HG03442 (cell line): ENCODE data around the gene ZNF747.

ENCODE experiments used
- ATAC-seq: cut with Tn5 transposase; IDR thresholded peaks from one replicate; pipeline ENCODE4 v1.9.1; 2021; ENCODE audit warnings: mild to moderate bottlenecking, moderate library complexity; ENCODE audit not compliant: unreplicated experiment

The ZNF747 gene

GRCh38 chr16:30534368-30535105, at the start of gene ZNF747:
Gene ZNF747, minus strand, starts transcription at chr16:30534858. Its CDS starts 179 bp downstream, at chr16:30534679.
- ATAC-seq, result peak; percentile 60

- ATAC-seq, result no peak
Observed at GRCh38 chr16:30582611-30583340, 48.1 kb upstream of the ZNF747 start.

- no peak for ATAC-seq
Observed at GRCh38 chr16:30581457-30581856, 46.8 kb upstream of the ZNF747 start.

- ATAC-seq, result no peak
Observed at GRCh38 chr16:30574678-30575077, 40.0 kb upstream of the ZNF747 start.

GRCh38 chr16:30571445-30572322, 37.0 kb upstream of the ZNF747 start, which contains the start of gene ZNF688:
Gene ZNF688, minus strand, starts transcription at chr16:30571714. Its CDS starts 85 bp downstream, at chr16:30571629.
- ATAC-seq, result peak; percentile 64

- peak; percentile 2 for ATAC-seq
Observed at GRCh38 chr16:30570636-30571444, 36.2 kb upstream of the ZNF747 start.

GRCh38 chr16:30569746-30570635, 35.3 kb upstream of the ZNF747 start:
- ATAC-seq, result no peak

- ATAC-seq, result no peak
Observed at GRCh38 chr16:30569281-30569680, 34.6 kb upstream of the ZNF747 start.

GRCh38 chr16:30567991-30568638, 33.5 kb upstream of the ZNF747 start:
- ATAC-seq, result no peak

- ATAC-seq, result no peak
Observed at GRCh38 chr16:30567160-30567990, 32.7 kb upstream of the ZNF747 start.

GRCh38 chr16:30566531-30566930, 31.9 kb upstream of the ZNF747 start:
- no peak for ATAC-seq

GRCh38 chr16:30565984-30566383, 31.3 kb upstream of the ZNF747 start:
- no peak for ATAC-seq

GRCh38 chr16:30565526-30565925, 30.9 kb upstream of the ZNF747 start:
- ATAC-seq, result no peak

GRCh38 chr16:30562021-30562420, 27.4 kb upstream of the ZNF747 start:
- ATAC-seq, result no peak

- ATAC-seq, result no peak
Observed at GRCh38 chr16:30561089-30561816, 26.6 kb upstream of the ZNF747 start.

- ATAC-seq, result no peak
Observed at GRCh38 chr16:30559690-30560089, 25.0 kb upstream of the ZNF747 start.

- no peak for ATAC-seq
Observed at GRCh38 chr16:30558789-30559377, 24.2 kb upstream of the ZNF747 start.
